WTC11 (cell line): ENCODE data around the gene LARP7. TPM values are rescaled to one million over a fixed set of nuclear protein-coding genes. Genes with fewer than 3 reads are reported as not detected.

Experiments
- ATAC-seq: fragments of 200-7000 bp; cut with Tn5 transposase; 2 replicates; pipeline ENCODE4 v1.10.0; 2021; ENCODE audit warnings: mild to moderate bottlenecking, moderate library complexity
- CTCF ChIA-PET: fragments of 300-600 bp; sonication (Branson Sonifier 250); formaldehyde crosslinking; loops from one replicate; lab custom pipeline; 2021; ENCODE audit warnings: antibody characterized with exemption; lab: Charles Lee
- POLR2A ChIA-PET: fragments of 350-600 bp; sonication (Branson Sonifier 250); formaldehyde crosslinking; loops from one replicate; lab custom pipeline; 2021; ENCODE audit warnings: antibody characterized with exemption; lab: Charles Lee
- DNase-seq: peaks from one replicate; pipeline ENCODE4 v3.0.0; 2021; ENCODE audit warnings: low spot score
- H3K27ac Mint-ChIP-seq: 2 replicates; pipeline ENCODE4 v1.8.0; 2021; ENCODE audit warnings: mixed read lengths
- H3K27me3 Mint-ChIP-seq: 2 replicates; pipeline ENCODE4 v1.8.0; 2021; ENCODE audit warnings: low read depth, mild to moderate bottlenecking, moderate library complexity, mixed read lengths
- H3K36me3 Mint-ChIP-seq: 2 replicates; pipeline ENCODE4 v1.8.0; 2021; ENCODE audit warnings: mixed read lengths
- H3K4me1 Mint-ChIP-seq: 2 replicates; pipeline ENCODE4 v1.8.0; 2022; ENCODE audit warnings: mixed read lengths
- H3K4me3 Mint-ChIP-seq: 2 replicates; pipeline ENCODE4 v1.8.0; 2021; ENCODE audit warnings: mild to moderate bottlenecking, moderate library complexity, mixed read lengths
- H3K9me3 Mint-ChIP-seq: 2 replicates; pipeline ENCODE4 v1.8.0; 2021; ENCODE audit warnings: mixed read lengths
- AR ChIP-seq: fragments of 250-450 bp; sonication (Bioruptor Pico); IDR thresholded peaks from 2 replicates; pipeline ENCODE4 v1.9.0; 2021; ENCODE audit warnings: mild to moderate bottlenecking
- CDX4 ChIP-seq: fragments of 250-450 bp; sonication (Bioruptor Pico); IDR thresholded peaks from 2 replicates; pipeline ENCODE4 v1.9.0; 2021; ENCODE audit warnings: moderate library complexity, mild to moderate bottlenecking, inconsistent platforms, borderline replicate concordance
- CTCF ChIP-seq: fragments of 200-600 bp; IDR thresholded peaks from 2 replicates; pipeline ENCODE4 v1.8.0; 2022; ENCODE audit warnings: antibody characterized with exemption
- EMX1 ChIP-seq: fragments of 250-450 bp; sonication (Bioruptor Pico); IDR thresholded peaks from 2 replicates; pipeline ENCODE4 v1.8.0; 2021; ENCODE audit warnings: mild to moderate bottlenecking
- ESRRA ChIP-seq: sonication (generic); formaldehyde crosslinking; IDR thresholded peaks from 2 replicates; pipeline ENCODE4 v1.8.1; 2022; ENCODE audit warnings: mild to moderate bottlenecking, missing genetic modification reagents, borderline replicate concordance
- GABPB1 ChIP-seq: sonication (generic); formaldehyde crosslinking; IDR thresholded peaks from 2 replicates; pipeline ENCODE4 v1.8.1; 2023; ENCODE audit warnings: mild to moderate bottlenecking, missing genetic modification reagents
- JUN ChIP-seq: sonication (generic); formaldehyde crosslinking; IDR thresholded peaks from 2 replicates; pipeline ENCODE4 v1.8.0; 2023; ENCODE audit warnings: mild to moderate bottlenecking, missing genetic modification reagents
- MLX ChIP-seq: sonication (generic); formaldehyde crosslinking; IDR thresholded peaks from 2 replicates; pipeline ENCODE4 v1.8.1; 2023; ENCODE audit warnings: mild to moderate bottlenecking, missing genetic modification reagents, moderate library complexity
- PRRX2 ChIP-seq: fragments of 250-450 bp; sonication (Bioruptor Pico); IDR thresholded peaks from 2 replicates; pipeline ENCODE4 v1.8.0; 2021; ENCODE audit warnings: mild to moderate bottlenecking
- RORB ChIP-seq: fragments of 250-450 bp; sonication (Bioruptor Pico); IDR thresholded peaks from 2 replicates; pipeline ENCODE4 v1.9.0; 2021; ENCODE audit warnings: mild to moderate bottlenecking
- SOX15 ChIP-seq: fragments of 250-450 bp; sonication (Bioruptor Pico); IDR thresholded peaks from 2 replicates; pipeline ENCODE4 v1.9.0; 2021; ENCODE audit warnings: mild to moderate bottlenecking
- STAT6 ChIP-seq: sonication (generic); formaldehyde crosslinking; conservative IDR thresholded peaks from 2 replicates; pipeline ENCODE4 v1.8.1; 2023; ENCODE audit warnings: mild to moderate bottlenecking, low read depth, missing genetic modification reagents, moderate library complexity
- TEAD4 ChIP-seq: sonication (generic); formaldehyde crosslinking; IDR thresholded peaks from 2 replicates; pipeline ENCODE4 v1.8.0; 2022; ENCODE audit warnings: mild to moderate bottlenecking, missing genetic modification reagents
- ZMAT4 ChIP-seq: fragments of 250-450 bp; sonication (Bioruptor Pico); IDR thresholded peaks from 2 replicates; pipeline ENCODE4 v1.9.0; 2021; ENCODE audit warnings: mild to moderate bottlenecking
- ZNF121 ChIP-seq: sonication (generic); formaldehyde crosslinking; IDR thresholded peaks from 2 replicates; pipeline ENCODE4 v1.8.0; 2023; ENCODE audit warnings: missing genetic modification reagents
- ZNF396 ChIP-seq: fragments of 250-450 bp; sonication (Bioruptor Pico); IDR thresholded peaks from 2 replicates; pipeline ENCODE4 v1.8.0; 2021; ENCODE audit warnings: mild to moderate bottlenecking, moderate library complexity, borderline replicate concordance
- ZNF416 ChIP-seq: fragments of 250-450 bp; sonication (Bioruptor Pico); IDR thresholded peaks from 2 replicates; pipeline ENCODE4 v1.9.0; 2021; ENCODE audit warnings: mild to moderate bottlenecking, inconsistent platforms
- total RNA-seq: library from RNA; stranded (reverse); gene quantifications from 3 replicates; pipeline ENCODE4 v1.2.3, GENCODE V29; 2021
- TF ChIP-seq, protein P1 (sequence below): sonication (generic); formaldehyde crosslinking; IDR thresholded peaks from 2 replicates; pipeline ENCODE4 v1.8.1; 2022; ENCODE audit warnings: missing genetic modification reagents, borderline replicate concordance

The LARP7 gene
- total RNA-seq, 1 experiment from 2014 or later = 46.2 TPM

- TF ChIP-seq STAT6 (CRISPR knock-in tag) (no peak), ZNF416 (CRISPR knock-in tag) (no peak), RORB (CRISPR knock-in tag) (no peak), JUN (CRISPR knock-in tag) (no peak), SOX15 (no peak), PRRX2 (CRISPR knock-in tag) (no peak), EMX1 (CRISPR knock-in tag) (no peak), TEAD4 (CRISPR knock-in tag) (no peak), ESRRA (CRISPR knock-in tag) (no peak), MLX (CRISPR knock-in tag) (no peak)
- TF ChIP-seq, protein P1, sequence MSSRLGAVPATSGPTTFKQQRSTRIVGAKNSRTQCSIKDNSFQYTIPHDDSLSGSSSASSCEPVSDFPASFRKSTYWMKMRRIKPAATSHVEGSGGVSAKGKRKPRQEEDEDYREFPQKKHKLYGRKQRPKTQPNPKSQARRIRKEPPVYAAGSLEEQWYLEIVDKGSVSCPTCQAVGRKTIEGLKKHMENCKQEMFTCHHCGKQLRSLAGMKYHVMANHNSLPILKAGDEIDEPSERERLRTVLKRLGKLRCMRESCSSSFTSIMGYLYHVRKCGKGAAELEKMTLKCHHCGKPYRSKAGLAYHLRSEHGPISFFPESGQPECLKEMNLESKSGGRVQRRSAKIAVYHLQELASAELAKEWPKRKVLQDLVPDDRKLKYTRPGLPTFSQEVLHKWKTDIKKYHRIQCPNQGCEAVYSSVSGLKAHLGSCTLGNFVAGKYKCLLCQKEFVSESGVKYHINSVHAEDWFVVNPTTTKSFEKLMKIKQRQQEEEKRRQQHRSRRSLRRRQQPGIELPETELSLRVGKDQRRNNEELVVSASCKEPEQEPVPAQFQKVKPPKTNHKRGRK (CRISPR knock-in tag) = no peak
Observed at GRCh38 chr4:112664611-112665010, 27.7 kb downstream of the LARP7 start (continued).

DNA sequence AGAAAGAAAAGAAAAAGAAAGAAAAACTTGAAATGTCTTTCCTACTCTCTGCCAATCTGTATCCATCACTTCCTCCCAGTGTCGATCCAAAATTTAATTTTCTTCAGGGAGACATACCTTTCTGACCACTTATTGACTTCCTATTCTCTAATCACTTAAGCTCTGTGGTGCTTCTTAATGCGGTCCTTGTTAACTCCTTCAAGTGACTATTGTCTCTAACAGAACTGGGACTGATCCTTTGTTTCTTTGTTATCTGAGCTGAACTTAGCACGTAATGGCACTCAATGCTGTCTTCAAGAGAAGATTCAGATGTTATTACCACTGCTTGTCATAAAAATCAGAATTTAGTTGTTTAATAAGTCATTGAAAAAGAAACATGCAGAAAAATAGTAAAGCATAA, 31.2 kb downstream of the LARP7 start:
- TF ChIP-seq ZMAT4 (no peak), ZNF396 (CRISPR knock-in tag) (no peak), ZNF416 (CRISPR knock-in tag) (no peak), ZNF121 (CRISPR knock-in tag) (no peak), CTCF (no peak), GABPB1 (CRISPR knock-in tag) (no peak), CDX4 (CRISPR knock-in tag) (no peak), AR (CRISPR knock-in tag) (no peak)
- TF ChIP-seq, all 79 proteins: peak for 0
- Mint-ChIP-seq H3K4me3 (no peak overlapping the region), H3K27ac (peak overlapping the region; percentile 53), H3K27me3 (no peaks in the 10 kb centered on the region), H3K9me3 (no peaks in the 10 kb centered on the region), H3K4me1 (peaks cover 18% of the 10 kb centered on the region), H3K36me3 (no peaks in the 10 kb centered on the region)
- no peak for ATAC-seq
- no peak for DNase-seq
- ChIA-PET POLR2A (no interaction called here), CTCF (interaction anchor here (0.6 to 2.1 kb wide), 2 partner anchors 22 to 97 kb away, joined by 3 to 8 read pairs; no protein-coding TSS in a partner anchor)
